Fibroblast of mammary gland (primary cell): ENCODE results near the gene BCAP29.
"Not testable (repeated sequence)": the region's sequence is repeated elsewhere in the genome, so short reads cannot be mapped to it uniquely, and the experiment has no call there.

ENCODE experiments used
- DNase-seq: peaks from one replicate; pipeline ENCODE4 v3.0.0-alpha.2; 2010; ENCODE audit warnings: low read depth
- H3K4me3 ChIP-seq: 2 replicates; pipeline ENCODE4 v1.5.1; 2011; ENCODE audit warnings: low read depth, mild to moderate bottlenecking, low read length, moderate library complexity; ENCODE audit not compliant: control insufficient read depth
- TF ChIP-seq, protein P1 (sequence below): conservative IDR thresholded peaks from 2 replicates; pipeline ENCODE4 v1.5.1; 2011; ENCODE audit warnings: low read depth, low read length, inconsistent platforms; ENCODE audit not compliant: control insufficient read depth, insufficient read depth

The BCAP29 gene

DNA sequence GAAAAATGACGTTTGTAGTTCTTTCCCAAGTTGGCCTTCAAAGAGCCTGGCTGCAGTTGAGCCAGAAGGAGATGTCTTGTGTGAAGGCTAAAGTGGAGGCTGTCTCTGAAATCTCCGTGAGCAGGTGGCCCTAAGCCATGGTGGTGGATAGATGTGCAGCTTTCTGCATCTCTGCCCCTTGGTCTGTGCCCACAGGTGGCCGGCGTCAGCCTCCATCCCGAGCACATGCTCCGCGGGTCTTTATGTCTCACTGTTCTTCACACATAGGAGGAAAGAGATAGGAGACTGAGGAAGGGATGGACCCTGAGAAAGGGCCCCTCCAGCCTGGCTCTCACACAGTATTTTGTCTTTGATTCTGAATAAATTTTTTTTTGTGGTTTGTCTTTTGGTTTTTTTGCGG is 50.3 kb downstream of the BCAP29 start:
- no peak for DNase-seq
- H3K4me3 ChIP-seq = no peak overlapping the region
- TF ChIP-seq, protein P1, sequence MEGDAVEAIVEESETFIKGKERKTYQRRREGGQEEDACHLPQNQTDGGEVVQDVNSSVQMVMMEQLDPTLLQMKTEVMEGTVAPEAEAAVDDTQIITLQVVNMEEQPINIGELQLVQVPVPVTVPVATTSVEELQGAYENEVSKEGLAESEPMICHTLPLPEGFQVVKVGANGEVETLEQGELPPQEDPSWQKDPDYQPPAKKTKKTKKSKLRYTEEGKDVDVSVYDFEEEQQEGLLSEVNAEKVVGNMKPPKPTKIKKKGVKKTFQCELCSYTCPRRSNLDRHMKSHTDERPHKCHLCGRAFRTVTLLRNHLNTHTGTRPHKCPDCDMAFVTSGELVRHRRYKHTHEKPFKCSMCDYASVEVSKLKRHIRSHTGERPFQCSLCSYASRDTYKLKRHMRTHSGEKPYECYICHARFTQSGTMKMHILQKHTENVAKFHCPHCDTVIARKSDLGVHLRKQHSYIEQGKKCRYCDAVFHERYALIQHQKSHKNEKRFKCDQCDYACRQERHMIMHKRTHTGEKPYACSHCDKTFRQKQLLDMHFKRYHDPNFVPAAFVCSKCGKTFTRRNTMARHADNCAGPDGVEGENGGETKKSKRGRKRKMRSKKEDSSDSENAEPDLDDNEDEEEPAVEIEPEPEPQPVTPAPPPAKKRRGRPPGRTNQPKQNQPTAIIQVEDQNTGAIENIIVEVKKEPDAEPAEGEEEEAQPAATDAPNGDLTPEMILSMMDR = no peak

DNA sequence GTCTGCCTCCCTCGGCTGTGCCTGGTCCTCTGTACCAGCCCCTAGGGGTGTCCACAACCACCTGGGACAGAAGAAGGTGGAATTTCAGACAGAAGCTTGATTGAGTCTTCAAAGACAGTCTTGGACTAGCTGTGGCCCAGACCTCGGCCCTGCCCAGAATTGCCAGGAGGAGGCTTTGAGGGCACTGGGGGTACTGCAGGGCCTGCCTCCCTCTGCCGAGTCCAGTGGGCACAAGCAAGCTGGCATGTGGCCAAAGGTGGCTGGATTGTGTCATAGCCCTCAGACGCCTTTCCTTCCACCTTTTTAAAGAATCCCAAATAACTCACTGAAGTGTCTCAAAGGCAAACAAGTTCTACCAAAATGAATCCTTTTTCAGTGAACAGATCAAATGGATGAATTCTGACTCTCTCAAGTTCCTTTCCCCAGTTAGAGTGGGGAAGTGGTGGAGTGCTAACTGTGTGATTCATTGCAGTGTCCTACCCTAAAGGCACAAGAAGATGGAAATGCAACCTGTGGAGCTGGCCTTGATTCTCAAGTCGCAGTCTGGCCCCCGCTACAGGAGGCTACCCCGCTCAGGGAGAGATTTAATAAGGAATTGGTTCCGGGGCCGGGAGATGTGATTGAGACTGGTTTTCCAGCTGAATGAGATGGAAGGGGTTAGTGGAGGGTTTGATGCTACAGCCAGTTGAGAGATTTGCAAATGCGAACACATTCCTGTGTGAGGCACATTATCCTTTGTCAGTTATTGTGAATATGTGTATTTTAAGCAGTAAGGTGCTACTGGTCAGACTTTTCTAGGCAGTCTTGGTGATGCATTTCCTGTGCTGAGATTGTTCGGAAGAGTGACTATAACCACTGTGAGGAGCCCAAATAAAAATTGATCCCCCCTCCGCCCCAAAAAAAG is 51.8 kb downstream of the BCAP29 start:
- H3K4me3 ChIP-seq = no peak overlapping the region
- TF ChIP-seq, protein P1 = no peak
- no peak for DNase-seq

GRCh38 chr7:107632492-107632865 is 52.4 kb downstream of the BCAP29 start:
- DNase-seq = no peak
- TF ChIP-seq, protein P1 = no peak
- no peak overlapping the region for H3K4me3 ChIP-seq

DNA sequence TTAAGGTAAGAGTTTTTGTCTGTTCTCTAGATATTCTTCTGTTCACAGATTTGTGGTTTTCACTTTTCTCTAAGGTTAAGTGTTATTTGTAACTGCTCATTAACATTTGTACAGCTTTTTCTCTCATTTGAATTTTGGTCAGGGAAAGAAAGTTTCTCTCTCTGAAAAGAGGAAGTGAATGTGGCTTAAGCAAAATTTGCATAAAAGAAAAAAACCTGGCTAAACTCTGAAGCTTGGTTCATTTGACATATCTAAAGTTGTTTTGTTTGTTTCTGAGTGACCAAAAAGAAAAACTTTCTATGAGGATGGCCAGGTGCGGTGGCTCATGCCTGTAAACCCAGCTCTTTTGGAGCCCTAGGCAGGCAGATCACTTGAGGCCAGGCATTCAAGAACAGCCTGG is 58.5 kb downstream of the BCAP29 start:
- TF ChIP-seq, protein P1 = no peak
- no peak for DNase-seq
- H3K4me3 ChIP-seq = no peak overlapping the region

GRCh38 chr7:107639070-107639469 is 59.0 kb downstream of the BCAP29 start:
- not testable (repeated sequence) for DNase-seq, H3K4me3 ChIP-seq

DNA sequence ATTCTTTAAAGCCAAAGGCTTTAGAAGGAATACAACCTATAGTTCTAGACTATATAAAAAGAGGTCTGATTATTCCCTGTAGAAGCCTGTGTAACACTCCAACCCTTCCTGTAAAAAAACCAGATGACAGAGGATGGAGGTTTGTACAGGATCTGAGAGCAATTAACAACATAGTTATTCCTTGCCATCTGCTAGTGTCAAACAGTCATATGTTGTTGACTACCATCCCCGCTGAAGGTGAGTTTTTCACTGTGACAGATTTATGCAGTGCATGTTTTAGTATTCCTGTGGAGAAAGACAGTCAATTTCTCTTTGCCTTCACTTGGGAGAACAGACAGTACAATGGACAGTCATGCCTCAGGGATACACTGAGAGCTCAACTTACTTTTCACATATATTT is 61.6 kb downstream of the BCAP29 start:
- DNase-seq = no peak
- TF ChIP-seq, protein P1 = no peak
- H3K4me3 ChIP-seq = no peak overlapping the region

DNA sequence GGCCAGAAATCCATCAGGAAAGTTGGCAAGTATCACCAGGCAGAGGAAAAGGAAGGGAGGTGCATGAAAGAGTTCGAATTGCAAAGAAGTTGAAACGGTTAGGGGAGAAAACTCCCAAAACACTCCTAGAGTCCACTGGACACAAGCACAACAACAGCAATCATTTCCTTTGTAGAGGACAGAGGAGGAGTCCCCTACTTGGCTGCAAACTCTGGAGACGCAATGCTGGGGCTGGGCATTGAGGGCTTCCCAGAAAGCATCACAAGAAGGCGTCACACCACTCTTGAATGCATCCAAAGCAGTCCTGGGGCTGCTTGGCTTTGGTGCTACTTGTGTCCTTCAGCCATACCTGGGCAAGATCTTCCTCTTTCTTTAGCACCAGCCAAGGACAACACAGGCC is 62.5 kb downstream of the BCAP29 start:
- TF ChIP-seq, protein P1 = no peak
- no peak overlapping the region for H3K4me3 ChIP-seq
- no peak for DNase-seq
